Activated T-helper 17 cell treated with anti-CD3 and anti-CD28 coated beads, Interleukin-2, amount 50 U/mL, for 72 hours (primary cell): ENCODE data around the gene TTC17. TPM values are rescaled to one million over a fixed set of nuclear protein-coding genes. Genes with fewer than 3 reads are reported as not detected.
A peak's percentile ranks its signal among the peaks of the same experiment; 100 is the strongest.
"Not testable (repeated sequence)": the region's sequence is repeated elsewhere in the genome, so short reads cannot be mapped to it uniquely, and the experiment has no call there.

Source experiments
- ATAC-seq: fragments of 150-1000 bp; cut with Tn5 transposase; replicated peaks from 2 replicates; pipeline ENCODE4 v1.10.0; 2021; ENCODE audit warnings: mild to moderate bottlenecking, moderate library complexity
- H3K27ac Mint-ChIP-seq: one replicate; pipeline ENCODE4 v1.8.0; 2022; ENCODE audit warnings: mixed read lengths
- H3K27me3 Mint-ChIP-seq: one replicate; pipeline ENCODE4 v1.8.0; 2022; ENCODE audit warnings: mixed read lengths
- H3K36me3 Mint-ChIP-seq: one replicate; pipeline ENCODE4 v1.8.0; 2022; ENCODE audit warnings: low read depth, mild to moderate bottlenecking, mixed read lengths
- H3K4me1 Mint-ChIP-seq: one replicate; pipeline ENCODE4 v1.8.0; 2022; ENCODE audit warnings: mixed read lengths
- H3K4me3 Mint-ChIP-seq: one replicate; pipeline ENCODE4 v1.8.0; 2022; ENCODE audit warnings: mild to moderate bottlenecking, mixed read lengths
- H3K9me3 Mint-ChIP-seq: one replicate; pipeline ENCODE4 v1.8.0; 2022; ENCODE audit warnings: mixed read lengths
- total RNA-seq, 2 donors: library from RNA; stranded (reverse); gene quantifications; one replicate each; pipeline ENCODE4 v1.2.3, GENCODE V29; 2022

Gene TTC17
- total RNA-seq, 2 donors from 2014 or later, result 58.3 to 77.4 TPM

- not testable (repeated sequence) for H3K27me3 Mint-ChIP-seq, H3K4me3 Mint-ChIP-seq, H3K9me3 Mint-ChIP-seq, H3K27ac Mint-ChIP-seq, ATAC-seq
- peaks cover 100% of the 10 kb centered on the region for H3K36me3 Mint-ChIP-seq
- peaks cover 14% of the 10 kb centered on the region for H3K4me1 Mint-ChIP-seq
These were observed 43.1 kb downstream of the TTC17 start for GRCh38 chr11:43401811-43402210.

DNA sequence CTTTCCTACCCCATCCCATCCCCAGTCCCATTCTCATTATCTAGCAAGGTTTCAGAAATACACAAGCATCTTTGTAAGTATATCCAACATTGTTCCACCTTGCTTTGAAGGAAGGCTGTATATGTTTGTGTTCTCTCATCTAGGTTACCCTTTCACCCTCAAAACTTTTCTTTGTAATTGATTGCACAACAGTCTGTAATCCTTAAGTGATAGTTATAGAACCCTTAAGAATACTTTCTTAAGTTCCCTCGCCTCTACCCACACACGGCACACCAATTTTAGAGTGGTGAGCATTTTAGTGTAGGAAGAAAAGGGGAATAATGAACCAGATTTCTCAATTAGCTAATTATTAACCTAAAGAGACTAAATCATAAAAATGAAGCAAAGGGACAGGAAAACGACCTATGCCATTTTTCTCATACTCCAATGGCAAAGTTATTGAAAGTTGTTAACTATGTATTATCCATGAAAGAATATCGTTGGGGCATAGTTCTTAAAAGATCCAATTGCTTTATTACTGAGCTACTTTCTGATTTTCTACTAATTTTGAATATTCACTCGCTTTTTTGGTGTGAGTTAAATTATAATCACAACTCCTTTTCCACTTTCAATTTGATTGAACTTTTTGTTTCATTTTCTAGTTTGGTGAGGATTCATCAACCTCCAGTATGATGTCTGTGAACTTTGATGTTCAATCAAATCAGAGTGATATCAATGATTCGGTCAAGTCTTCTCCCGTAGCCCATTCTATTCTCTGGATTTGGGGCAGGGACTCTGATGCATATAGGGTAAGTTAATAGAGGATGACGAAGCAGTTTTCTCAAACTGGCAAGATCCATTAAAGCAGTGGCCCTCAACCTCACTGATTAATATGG lies 44.9 kb downstream of the TTC17 start:
- Mint-ChIP-seq H3K27ac (peak overlapping the region; percentile 79), H3K9me3 (no peaks in the 10 kb centered on the region), H3K27me3 (no peaks in the 10 kb centered on the region), H3K4me3 (peak overlapping the region; percentile 39), H3K36me3 (peaks cover 100% of the 10 kb centered on the region), H3K4me1 (peaks cover 14% of the 10 kb centered on the region)
- no peak for ATAC-seq

- Mint-ChIP-seq H3K27ac (peak overlapping the region; percentile 79), H3K4me3 (no peak overlapping the region), H3K36me3 (peaks cover 100% of the 10 kb centered on the region), H3K4me1 (peaks cover 10% of the 10 kb centered on the region), H3K27me3 (no peaks in the 10 kb centered on the region), H3K9me3 (no peaks in the 10 kb centered on the region)
- no peak for ATAC-seq
These were observed 45.7 kb downstream of the TTC17 start for GRCh38 chr11:43404406-43404805.

- Mint-ChIP-seq H3K4me3 (no peak overlapping the region), H3K4me1 (peaks cover 6% of the 10 kb centered on the region), H3K36me3 (peaks cover 100% of the 10 kb centered on the region), H3K9me3 (no peaks in the 10 kb centered on the region), H3K27me3 (no peaks in the 10 kb centered on the region), H3K27ac (no peak overlapping the region)
- ATAC-seq, result peak; percentile 62
These were observed 46.2 kb downstream of the TTC17 start for GRCh38 chr11:43404836-43405479.

- H3K36me3 Mint-ChIP-seq, result peaks cover 97% of the 10 kb centered on the region
- H3K4me1 Mint-ChIP-seq, result peaks cover 6% of the 10 kb centered on the region
- H3K9me3 Mint-ChIP-seq, result no peaks in the 10 kb centered on the region
- H3K27ac Mint-ChIP-seq, result no peak overlapping the region
- H3K27me3 Mint-ChIP-seq, result no peaks in the 10 kb centered on the region
- H3K4me3 Mint-ChIP-seq, result no peak overlapping the region
- no peak for ATAC-seq
These were observed 49.6 kb downstream of the TTC17 start for GRCh38 chr11:43408277-43408676.

GRCh38 chr11:43410394-43410793 lies 51.7 kb downstream of the TTC17 start:
- Mint-ChIP-seq H3K4me3 (no peak overlapping the region), H3K4me1 (no peaks in the 10 kb centered on the region), H3K27ac (no peak overlapping the region), H3K9me3 (no peaks in the 10 kb centered on the region), H3K27me3 (no peaks in the 10 kb centered on the region), H3K36me3 (peaks cover 97% of the 10 kb centered on the region)
- no peak for ATAC-seq

DNA sequence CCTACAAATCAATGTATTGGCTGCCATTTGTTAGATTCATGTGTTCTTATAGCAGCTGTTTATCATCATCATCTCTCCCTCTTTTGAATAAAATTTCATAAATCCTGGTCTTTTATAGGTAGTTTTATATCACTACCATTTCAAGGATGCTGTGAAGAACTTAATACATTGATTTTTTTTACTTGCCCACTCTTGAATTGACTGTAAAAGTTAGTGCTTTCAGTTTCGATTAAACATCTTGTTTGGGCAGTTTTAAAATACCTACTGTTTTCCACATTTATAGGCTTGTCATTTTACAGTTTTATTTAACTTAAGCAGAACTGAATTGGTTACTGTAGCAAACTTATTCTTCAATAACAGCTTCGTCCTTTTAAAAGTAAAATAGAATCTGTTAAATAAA lies 59.5 kb downstream of the TTC17 start:
- H3K4me1 Mint-ChIP-seq, result no peaks in the 10 kb centered on the region
- no peaks in the 10 kb centered on the region for H3K27me3 Mint-ChIP-seq
- H3K9me3 Mint-ChIP-seq, result no peaks in the 10 kb centered on the region
- H3K36me3 Mint-ChIP-seq, result peaks cover 60% of the 10 kb centered on the region
- no peak overlapping the region for H3K4me3 Mint-ChIP-seq
- no peak for ATAC-seq
- H3K27ac Mint-ChIP-seq, result no peak overlapping the region

GRCh38 chr11:43419460-43419859 lies 60.7 kb downstream of the TTC17 start:
- ATAC-seq, result peak; percentile 50
- H3K36me3 Mint-ChIP-seq, result peaks cover 48% of the 10 kb centered on the region
- H3K4me1 Mint-ChIP-seq, result no peaks in the 10 kb centered on the region
- no peak overlapping the region for H3K4me3 Mint-ChIP-seq
- no peak overlapping the region for H3K27ac Mint-ChIP-seq
- H3K9me3 Mint-ChIP-seq, result no peaks in the 10 kb centered on the region
- H3K27me3 Mint-ChIP-seq, result no peaks in the 10 kb centered on the region

DNA sequence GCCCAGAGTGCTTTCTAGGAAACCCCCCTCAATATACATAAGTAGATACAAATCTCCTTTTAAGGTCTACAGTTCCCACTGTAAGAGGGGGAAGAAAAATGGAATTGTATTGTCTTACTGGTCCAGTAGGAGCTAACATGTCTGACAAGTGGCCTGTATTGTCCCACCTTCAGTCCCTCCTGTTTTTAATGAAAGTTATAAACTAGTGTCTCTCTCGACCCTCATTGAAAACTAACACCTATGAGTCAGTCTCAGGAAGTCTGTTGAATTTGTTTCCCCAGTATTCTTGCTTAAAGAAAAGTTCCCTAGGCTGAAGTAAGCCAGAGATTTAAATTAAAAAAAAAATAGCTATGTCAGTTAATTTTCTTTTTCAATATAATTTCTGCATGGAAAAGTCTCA lies 69.3 kb downstream of the TTC17 start:
- Mint-ChIP-seq H3K9me3 (no peaks in the 10 kb centered on the region), H3K27ac (no peak overlapping the region), H3K27me3 (no peaks in the 10 kb centered on the region), H3K4me3 (no peak overlapping the region), H3K4me1 (no peaks in the 10 kb centered on the region), H3K36me3 (peaks cover 51% of the 10 kb centered on the region)
- ATAC-seq, result no peak

GRCh38 chr11:43430916-43431315 lies 72.2 kb downstream of the TTC17 start:
- H3K27ac Mint-ChIP-seq, H3K4me3 Mint-ChIP-seq, H3K27me3 Mint-ChIP-seq, ATAC-seq, H3K9me3 Mint-ChIP-seq, H3K4me1 Mint-ChIP-seq: not testable (repeated sequence)
- H3K36me3 Mint-ChIP-seq, result peaks cover 73% of the 10 kb centered on the region

DNA sequence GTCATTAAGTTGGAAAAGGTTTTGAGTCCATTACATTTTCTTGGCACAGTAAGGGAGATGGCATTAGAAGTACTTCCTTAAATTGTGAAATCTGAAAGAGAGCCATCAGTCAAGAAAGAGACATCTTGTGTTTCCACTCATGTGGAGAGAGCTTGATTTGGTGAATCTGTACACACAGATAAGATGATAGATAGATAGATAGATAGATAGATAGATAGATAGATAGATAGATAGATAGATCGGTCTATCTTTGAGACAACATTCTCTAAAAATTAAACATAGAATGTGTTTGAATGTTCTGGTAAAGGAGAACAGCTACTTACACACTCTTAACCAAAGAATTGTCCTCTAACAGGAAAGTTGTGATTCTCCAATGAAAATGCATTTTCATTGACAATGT lies 76.2 kb downstream of the TTC17 start:
- H3K9me3 Mint-ChIP-seq, result no peaks in the 10 kb centered on the region
- no peaks in the 10 kb centered on the region for H3K27me3 Mint-ChIP-seq
- no peak for ATAC-seq
- no peak overlapping the region for H3K27ac Mint-ChIP-seq
- peaks cover 91% of the 10 kb centered on the region for H3K36me3 Mint-ChIP-seq
- no peak overlapping the region for H3K4me3 Mint-ChIP-seq
- H3K4me1 Mint-ChIP-seq, result no peaks in the 10 kb centered on the region

DNA sequence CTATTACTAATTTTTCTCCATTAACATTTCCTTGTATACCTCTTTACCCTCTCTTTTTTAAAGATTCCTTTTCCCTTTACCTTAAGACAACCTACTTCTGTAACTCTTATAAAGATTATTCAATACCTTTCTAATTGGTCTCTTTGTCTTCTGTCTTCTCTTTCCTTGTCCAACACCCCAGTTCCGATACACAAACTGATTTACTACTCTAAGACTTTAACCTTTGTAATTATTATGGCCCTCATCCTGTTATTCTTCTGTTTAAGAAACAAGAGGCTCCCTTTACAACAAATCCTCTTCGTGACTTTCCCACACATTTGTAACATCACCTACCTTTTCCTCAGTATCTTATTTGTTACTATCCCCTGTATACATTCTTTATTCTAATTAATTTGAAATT lies 81.8 kb downstream of the TTC17 start:
- H3K36me3 Mint-ChIP-seq, result peaks cover 98% of the 10 kb centered on the region
- no peak for ATAC-seq
- no peaks in the 10 kb centered on the region for H3K4me1 Mint-ChIP-seq
- no peaks in the 10 kb centered on the region for H3K9me3 Mint-ChIP-seq
- no peaks in the 10 kb centered on the region for H3K27me3 Mint-ChIP-seq
- no peak overlapping the region for H3K4me3 Mint-ChIP-seq
- no peak overlapping the region for H3K27ac Mint-ChIP-seq

- no peaks in the 10 kb centered on the region for H3K9me3 Mint-ChIP-seq
- H3K4me3 Mint-ChIP-seq, result no peak overlapping the region
- no peak overlapping the region for H3K27ac Mint-ChIP-seq
- H3K36me3 Mint-ChIP-seq, result peaks cover 98% of the 10 kb centered on the region
- H3K27me3 Mint-ChIP-seq, result no peaks in the 10 kb centered on the region
- ATAC-seq, result no peak
- no peaks in the 10 kb centered on the region for H3K4me1 Mint-ChIP-seq
These were observed 85.1 kb downstream of the TTC17 start for GRCh38 chr11:43443811-43444210.

GRCh38 chr11:43447151-43447550 lies 88.4 kb downstream of the TTC17 start:
- H3K9me3 Mint-ChIP-seq, result no peaks in the 10 kb centered on the region
- H3K4me1 Mint-ChIP-seq, result no peaks in the 10 kb centered on the region
- ATAC-seq, result no peak
- H3K4me3 Mint-ChIP-seq, result no peak overlapping the region
- no peak overlapping the region for H3K27ac Mint-ChIP-seq
- H3K27me3 Mint-ChIP-seq, result no peaks in the 10 kb centered on the region
- peaks cover 98% of the 10 kb centered on the region for H3K36me3 Mint-ChIP-seq

DNA sequence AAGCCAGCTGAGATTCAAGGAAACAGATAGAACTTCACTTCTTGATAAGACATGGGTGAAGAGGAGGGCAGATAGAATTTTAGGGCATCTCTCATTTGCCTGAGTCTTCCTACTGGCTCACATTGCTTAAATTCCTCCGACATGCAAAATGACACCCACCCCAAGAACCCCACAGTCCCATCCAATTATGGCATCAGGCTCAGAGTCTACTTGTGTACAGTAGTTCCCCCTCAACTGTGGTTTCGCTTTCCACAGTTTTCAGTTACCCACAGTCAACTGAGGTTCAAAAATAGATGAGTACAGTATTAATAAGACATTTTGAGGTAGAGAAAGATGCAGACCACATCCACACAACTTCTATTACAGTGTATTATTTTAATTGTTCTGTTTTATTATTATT lies 99.8 kb downstream of the TTC17 start:
- ATAC-seq, result no peak
- H3K27ac Mint-ChIP-seq, result no peak overlapping the region
- H3K36me3 Mint-ChIP-seq, result peaks cover 99% of the 10 kb centered on the region
- H3K4me1 Mint-ChIP-seq, result no peaks in the 10 kb centered on the region
- H3K27me3 Mint-ChIP-seq, result no peaks in the 10 kb centered on the region
- peaks cover 6% of the 10 kb centered on the region for H3K9me3 Mint-ChIP-seq
- H3K4me3 Mint-ChIP-seq, result no peak overlapping the region
